Tongue (tissue), 2 donors: ENCODE results near the gene STRIT1. TPM values are rescaled to one million over a fixed set of nuclear protein-coding genes. Genes with fewer than 3 reads are reported as not detected.
A peak's percentile ranks its signal among the peaks of the same experiment; 100 is the strongest.
"Not testable (repeated sequence)": the region's sequence is repeated elsewhere in the genome, so short reads cannot be mapped to it uniquely, and the experiment has no call there.

Experiments
- DNase-seq: peaks from one replicate; pipeline ENCODE4 v3.0.0-alpha.2; 2015
- total RNA-seq: library from RNA; depleted of rRNA; stranded (reverse); fragments of >200 nt; gene quantifications from one replicate; pipeline ENCODE4 v1.2.3, GENCODE V29; 2014

The STRIT1 gene
- total RNA-seq, 1 donor from 2014 or later: 3.9 TPM

DNA sequence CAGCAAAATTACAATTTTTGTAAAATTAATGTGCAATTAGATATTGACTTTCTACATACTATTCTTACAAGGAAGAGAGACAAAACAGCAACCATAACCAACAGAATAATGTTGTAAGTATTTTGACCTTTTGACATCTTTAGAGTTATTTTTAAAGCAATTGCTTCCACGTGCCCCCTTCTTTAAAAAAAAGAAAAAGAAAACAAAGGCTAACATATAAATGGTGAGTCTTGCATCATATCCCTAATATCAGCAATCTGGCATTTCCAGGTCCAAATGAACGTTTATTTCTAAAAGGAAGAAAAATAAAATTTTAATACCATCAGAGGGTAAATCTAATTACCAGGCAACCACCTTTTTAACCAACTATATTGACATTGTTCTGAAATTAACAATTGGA lies 19.3 kb upstream of the STRIT1 start:
- DNase-seq: no peak

DNA sequence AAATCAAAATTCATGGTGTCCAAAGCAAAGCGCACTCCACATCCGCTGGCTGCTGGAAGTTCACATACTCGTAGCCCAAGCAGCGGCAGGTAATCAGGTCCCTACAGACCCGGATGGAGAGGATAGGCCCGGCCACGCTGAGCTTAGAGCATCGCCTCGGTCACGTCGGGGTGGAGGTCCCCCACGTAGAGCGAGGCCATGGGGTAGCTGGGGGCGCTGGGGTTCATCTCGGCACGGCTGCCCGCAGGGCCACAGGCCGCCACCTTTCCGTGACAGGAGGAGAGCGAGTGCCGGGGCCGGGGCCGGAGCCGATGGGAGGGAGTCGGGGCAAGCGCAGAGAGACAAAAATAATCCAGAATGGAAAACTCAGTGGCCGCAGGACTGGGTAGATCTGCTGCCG lies 16.1 kb upstream of the STRIT1 start:
- no peak for DNase-seq

DNA sequence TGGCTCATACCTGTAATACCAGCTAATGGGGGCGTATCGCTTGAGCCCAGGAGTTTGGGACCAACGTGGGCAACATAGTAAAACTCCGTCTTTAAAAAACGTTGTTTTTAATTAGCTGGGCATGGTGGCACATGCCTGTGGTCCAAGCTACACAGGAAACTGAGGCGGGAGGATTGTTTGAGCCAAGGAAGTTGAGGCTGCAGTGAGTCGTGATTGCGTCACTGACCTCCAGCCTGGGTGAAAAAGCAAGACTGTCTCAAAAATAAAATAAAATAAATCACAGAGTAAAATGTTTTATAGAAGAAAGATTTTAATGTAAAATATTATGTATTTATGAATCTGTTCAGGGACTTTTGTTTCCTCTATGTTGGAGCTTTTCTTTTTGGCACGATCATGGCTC lies 15.3 kb upstream of the STRIT1 start:
- no peak for DNase-seq

DNA sequence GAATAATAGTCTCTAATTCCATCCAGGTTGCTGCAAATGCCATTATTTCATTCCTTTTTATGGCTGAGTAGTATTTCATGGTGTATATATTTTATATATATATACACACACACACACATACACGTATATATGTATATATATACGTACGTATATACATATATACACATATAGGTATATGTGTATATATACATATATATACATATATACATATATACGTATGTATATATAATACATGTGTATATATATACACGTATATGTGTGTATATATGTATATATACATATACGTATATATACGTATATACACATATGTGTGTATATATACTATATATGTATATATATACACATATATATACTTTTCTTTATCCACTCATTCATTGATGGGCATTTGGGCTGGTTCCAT lies 13.7 kb upstream of the STRIT1 start:
- no peak for DNase-seq

DNA sequence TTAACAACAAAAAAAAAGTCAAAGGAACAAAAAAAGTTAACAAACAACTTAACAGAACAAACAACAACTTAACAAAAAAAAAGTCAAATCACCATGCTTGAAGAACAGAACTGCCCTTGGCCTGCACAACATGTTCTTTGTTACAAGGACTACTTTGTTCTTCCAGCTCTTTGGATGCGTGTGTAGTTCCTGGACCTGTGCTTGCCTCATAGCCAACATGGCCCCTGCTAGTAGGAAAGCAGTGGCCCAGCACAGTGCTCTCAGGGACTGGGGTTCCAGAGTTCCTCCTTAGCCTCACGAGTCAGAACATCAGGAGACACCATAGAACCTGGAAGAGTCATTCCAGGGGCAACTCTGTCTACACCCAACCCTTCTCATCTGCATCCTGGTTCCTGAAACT lies 10.9 kb upstream of the STRIT1 start:
- no peak for DNase-seq

DNA sequence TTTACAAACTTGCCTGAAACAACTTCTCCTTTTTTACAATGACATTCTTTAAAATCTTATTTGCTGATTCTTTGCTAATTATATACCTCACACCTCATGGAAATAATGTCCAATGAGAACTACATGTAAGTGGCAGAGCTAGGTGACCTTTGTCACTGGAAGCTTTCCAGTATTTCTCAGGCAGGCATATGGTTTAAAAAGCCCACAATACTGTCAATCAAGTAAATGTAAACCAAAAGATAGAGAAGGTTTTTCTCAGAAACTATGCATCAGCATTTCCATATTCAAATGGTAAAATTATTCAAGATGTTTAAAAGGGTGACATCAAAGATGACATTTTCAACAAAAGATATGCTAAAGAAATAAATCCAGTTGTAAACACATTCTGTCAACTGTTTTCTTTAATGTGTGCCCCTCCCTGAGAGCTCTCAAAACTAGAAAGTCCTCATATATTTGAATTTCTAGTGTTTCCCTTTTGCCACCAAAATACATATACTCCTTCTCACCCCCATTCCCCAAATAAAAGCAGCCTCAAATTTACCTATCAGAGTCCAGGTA lies 10.1 kb upstream of the STRIT1 start:
- DNase-seq: no peak

DNA sequence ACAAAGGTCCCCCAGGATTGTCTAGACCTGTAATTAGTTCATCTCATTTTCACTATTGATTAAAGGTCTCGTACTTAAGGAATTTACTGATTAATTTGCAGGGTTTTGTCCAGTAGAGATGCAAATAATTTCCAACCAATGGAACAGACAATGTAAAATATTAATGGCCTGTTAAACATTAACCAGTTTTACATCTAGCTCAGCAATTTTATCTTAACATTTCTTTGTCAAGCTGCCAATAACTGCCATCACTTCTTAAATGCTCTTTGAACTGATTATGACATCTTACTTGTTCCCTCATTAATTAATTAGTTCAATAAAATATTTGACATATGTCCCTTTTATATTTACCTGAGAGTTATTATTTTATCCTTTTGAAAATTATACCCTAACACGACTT lies 9.4 kb upstream of the STRIT1 start:
- no peak for DNase-seq

DNA sequence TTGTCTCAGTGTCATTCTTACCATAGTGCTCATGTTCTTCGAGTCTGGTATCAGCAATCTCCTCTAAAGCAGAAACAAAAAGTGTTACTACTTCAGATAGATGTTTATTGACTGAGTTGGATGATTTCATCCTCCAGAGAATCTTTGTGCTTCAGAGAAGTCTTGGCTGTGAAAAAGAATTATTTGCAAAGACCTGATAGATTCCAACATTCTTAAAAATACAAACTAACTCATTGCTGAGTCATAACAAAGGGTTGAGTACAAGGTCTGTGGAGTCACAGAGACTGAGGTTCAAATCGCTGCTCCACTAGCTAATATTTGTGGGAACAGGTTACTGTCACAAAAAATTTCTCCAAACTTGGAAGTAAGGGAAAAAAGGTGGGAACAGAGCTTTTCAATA lies 9.0 kb upstream of the STRIT1 start:
- no peak for DNase-seq

DNA sequence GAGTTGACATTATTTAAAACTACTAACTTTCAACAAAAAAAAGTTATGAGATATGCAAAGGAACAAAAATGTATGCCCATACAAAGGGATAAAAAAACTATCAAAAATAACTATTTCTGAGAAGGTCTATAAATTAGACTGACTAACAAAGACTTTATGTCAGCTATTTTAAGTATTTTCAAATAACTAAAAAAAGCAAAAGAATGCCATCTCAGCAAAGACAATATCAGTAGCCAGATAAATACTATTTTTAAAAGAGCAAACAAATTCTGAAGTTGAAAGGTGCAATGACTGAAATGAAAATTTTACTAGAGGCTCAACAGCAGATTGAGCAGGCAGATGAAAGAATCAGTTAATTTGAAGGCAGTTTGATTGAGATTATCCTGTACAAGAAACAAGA lies 3.6 kb upstream of the STRIT1 start:
- DNase-seq: no peak

DNA sequence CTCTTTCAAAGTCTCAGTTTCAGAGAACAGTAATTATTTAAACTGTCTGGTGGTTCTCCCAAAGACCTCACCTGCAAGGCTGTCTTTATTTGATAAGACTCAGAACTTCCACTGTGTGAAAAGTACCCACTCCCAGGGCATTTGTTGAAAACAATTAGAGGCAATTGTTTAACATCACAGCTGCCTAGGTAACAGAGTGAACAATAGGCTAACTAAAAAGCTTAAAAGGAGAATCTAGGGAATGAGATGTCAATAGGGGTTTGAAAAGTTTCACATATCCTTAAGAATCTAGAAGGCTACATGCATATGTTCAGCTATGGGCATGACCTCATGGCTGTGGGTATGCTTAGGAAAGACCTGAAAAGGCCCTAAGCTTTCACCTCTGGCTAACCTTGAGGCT lies 2.9 kb upstream of the STRIT1 start:
- DNase-seq: no peak

DNA sequence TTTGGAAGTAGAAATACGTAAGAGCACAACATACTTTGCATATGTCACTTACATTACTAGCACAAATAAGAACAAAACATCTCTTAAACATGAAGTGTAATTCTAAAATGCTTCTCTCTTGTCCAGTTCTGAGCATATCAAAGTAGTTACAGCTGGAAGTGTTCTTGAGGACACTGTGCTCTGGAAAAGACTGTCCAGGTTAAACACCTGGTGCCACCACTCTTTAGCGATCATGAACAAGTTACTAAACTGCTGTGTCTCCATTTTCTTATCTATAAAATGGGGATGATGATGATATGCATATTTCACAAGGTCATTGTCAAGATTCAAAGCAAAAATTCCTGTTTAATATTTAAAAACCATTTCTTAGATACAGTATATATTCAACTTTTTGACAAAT lies 790 bp downstream of the STRIT1 start:
- DNase-seq: no peak

DNA sequence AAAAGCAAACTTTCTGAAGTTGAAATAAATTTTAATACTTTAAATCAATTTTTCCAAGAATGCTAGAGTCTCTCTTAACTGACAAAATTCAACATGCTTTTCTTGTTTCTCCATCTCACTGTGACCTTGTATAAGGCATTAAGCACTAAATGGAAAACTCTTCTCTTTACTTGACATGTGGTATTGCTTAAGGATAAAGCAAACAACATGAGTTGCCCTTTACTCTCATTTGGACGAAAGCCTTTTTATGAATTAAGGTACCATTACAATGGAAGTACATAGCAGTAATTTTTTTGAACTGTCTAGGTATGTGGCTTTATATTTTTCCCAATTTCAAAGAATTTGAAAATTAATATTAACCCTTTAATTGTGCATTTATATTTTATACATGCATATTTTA lies 1.4 kb downstream of the STRIT1 start:
- DNase-seq: peak; percentile 12

DNA sequence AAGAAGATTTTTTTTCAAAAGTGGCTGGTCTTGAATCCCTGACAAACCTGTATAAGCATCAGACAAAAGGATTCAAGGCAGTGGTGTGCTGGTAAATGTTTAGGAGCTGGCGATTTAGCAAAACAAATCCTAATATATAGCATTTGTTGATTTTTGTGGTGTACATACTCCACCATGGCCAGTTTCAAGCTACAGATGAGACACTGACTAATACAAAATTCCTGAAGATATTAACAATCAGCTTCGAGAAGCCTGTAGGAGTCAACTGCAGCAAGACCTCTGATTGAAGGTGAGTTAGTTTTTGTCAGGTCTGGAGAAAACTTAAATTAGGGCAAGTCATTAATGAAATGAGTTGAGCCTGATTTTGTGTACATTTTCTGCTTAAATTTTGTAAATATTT lies 6.7 kb downstream of the STRIT1 start:
- DNase-seq: no peak

DNA sequence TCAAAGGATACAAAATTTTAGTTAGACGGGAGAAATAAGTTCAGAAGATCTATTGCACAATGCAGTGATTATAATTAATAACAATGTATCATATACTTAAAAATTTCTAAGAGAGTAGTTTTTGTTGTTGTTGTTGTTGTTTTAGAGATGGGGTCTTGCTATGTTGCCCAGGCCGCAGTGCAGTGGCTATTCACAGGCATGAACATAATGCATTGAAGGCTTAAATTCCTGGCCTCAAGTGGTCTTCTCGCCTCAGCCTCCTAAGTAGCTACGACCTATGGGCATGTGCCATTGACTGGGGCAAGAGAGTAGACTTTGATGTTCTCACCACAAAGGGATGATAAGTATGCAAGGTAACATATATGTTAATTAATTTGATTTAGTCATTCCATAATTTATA lies 7.5 kb downstream of the STRIT1 start:
- DNase-seq: no peak

DNA sequence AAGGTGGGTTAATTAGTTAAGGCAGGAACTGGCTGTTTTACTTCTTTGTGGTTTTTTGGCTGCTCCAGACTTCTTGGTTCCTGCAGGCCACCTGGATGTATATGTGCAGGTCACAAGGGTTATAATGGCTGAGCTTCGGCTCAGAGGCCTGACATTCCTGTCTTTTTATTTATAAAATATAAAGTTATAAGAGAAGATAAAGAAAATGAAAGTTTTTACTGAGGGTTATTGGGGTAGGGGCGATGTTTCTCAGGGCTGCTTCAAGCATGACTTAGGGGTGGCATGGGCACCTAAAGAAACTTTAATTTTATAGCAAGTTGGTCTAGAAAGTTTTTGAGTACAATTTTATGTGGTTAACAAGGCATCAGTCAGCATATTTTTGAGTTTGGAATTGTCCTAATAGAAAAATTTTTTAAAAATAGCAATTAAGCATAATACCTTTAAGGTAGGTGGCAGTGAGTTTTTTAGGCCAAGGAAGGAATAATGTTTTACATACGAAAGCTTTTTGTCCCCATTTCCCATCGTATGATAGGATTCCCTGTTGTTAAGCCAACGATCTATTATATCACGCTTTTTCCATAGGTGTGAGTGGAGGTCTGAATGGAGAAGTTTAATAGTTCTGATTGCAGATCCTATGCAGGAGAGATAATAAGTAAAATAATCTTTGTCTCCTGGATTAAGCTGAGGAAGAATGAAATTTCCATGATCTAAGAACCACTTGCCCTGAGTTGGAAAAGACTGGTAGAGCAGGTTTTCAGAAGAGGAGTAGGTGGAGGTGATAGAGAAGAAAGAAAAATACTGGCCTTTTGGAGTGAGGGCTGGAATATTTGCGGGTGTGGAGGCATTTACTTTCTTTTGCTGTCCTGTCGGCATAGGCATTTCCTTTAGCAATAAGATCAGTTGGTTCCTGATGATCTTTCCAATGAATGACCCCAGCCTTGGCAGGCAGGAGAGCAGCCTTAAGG lies 10.1 kb downstream of the STRIT1 start:
- DNase-seq: no peak

DNA sequence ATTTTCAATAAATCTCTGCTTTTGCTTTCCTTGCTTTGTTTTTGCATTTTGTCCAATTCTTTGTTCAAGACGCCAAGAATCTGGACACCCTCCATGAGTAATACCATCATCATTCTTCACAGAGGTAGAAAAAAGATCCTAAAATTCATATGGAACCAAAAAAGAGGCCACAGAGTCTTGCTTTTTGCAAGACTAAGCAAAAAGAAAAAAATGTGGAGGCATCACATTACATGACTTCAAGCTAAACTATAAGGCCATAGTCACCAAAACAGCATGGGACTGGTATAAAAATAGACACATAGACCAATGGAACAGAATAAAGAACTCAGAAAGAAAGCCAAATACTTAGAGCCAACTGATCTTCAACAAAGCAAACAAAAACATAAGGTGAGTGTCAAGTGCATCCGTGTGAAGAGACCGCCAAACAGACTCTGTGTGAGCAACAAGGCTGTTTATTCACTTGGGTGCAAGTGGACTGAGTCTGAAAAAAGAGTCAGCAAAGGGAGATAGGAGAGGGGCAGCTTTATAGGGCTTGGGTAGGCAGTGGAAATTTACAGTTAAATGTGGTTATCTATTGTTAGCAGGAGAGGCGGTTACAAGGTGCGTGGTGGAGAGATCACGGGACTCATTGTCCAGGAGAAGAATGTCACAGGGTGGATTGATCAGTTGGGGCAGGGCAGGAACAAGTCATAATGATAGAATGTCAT lies 10.9 kb downstream of the STRIT1 start:
- DNase-seq: no peak

DNA sequence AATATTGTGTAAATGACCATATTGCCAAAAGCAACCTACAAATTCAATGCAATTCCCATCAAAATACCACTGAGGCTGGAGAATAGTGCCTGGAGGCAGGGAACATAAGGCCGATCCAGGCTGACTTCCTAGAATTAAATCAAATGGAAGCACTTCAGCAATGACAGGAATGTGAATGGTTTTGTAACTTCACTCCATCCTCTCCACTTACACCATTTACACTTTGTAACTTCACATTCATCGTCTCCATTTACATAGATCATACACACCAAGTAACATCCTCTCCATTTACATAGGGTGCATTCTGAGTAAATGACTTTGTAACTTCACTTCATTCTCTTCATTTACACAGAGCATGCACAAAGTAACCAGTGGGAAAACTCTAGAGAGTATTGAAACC lies 11.6 kb downstream of the STRIT1 start:
- no peak for DNase-seq

DNA sequence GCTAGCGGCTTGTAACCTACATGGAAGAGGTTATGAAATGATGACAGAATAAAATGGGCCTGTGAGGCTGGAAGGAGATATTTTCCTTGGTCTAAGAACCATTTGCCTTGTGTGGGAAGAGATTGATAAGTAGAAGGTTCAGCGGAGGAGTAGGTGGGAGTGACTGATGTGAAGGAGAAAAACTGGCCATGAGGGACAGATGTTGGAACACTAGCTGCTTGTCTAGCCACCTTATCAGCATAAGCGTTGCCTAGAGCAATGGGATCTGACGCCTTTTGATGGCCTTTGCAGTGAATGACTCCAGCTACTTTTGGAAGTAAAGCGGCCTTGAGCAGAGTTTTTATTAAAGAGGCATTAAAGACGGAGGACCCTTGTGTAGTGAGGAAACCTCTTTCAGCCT lies 17.4 kb downstream of the STRIT1 start:
- DNase-seq: not testable (repeated sequence)

DNA sequence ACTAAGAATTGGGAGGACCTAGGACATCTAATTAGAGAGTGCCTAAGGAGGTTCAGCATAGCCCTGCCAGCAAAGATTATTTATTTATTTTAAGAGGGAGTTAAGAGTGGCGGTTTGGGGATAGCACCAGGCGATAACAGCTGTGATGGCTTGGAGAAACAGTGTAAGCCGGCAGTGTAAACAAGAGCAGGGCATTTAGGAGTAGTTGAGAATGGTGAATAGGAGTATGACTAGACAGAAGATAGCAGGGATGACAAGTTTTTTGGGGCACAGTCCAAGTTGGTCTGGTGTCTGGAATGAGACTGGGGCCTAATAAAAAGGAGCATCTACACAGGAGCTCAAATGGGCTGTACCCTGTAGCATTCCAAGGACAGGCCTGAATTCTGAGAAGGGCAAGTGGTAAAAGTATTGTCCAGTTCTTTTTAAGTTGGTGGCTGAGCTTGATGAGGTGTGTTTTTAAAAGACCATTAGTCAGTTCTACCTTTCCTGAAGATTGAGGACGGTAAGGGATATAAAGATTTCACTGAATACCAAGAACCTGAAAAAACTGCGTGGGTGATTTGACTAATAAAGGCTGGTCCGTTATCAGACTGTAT lies 18.2 kb downstream of the STRIT1 start:
- DNase-seq: not testable (repeated sequence)

DNA sequence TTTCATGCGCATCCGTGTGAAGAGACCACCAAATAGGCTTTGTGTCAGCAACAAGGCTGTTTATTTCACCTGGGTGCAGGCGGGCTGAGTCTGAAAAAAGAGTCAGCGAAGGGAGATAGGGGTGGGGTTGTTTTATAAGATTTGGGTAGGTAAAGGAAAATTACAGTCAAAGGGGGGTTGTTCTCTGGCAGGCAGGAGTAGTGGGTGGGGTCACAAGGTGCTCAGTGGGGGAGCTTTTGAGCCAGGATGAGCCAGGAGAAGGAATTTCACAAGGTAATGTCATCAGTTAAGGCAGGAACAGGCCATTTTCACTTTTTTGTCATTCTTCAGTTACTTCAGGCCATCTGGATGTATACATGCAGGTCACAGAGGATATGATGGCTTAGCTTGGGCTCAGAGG lies 19.0 kb downstream of the STRIT1 start:
- not testable (repeated sequence) for DNase-seq

DNA sequence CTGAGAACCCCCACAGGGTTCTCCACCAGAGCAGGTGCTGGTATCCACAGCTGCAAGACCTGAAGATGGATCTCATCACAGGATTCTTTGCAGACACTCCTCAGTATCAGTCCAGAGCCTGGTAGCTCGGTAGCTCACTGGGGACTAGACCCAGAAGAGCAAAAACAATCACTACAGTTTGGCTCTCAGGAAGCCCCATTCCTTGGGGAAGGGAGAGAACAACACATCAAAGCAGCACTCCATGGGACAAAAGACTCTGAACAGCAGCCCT lies 22.2 kb downstream of the STRIT1 start:
- no peak for DNase-seq

DNA sequence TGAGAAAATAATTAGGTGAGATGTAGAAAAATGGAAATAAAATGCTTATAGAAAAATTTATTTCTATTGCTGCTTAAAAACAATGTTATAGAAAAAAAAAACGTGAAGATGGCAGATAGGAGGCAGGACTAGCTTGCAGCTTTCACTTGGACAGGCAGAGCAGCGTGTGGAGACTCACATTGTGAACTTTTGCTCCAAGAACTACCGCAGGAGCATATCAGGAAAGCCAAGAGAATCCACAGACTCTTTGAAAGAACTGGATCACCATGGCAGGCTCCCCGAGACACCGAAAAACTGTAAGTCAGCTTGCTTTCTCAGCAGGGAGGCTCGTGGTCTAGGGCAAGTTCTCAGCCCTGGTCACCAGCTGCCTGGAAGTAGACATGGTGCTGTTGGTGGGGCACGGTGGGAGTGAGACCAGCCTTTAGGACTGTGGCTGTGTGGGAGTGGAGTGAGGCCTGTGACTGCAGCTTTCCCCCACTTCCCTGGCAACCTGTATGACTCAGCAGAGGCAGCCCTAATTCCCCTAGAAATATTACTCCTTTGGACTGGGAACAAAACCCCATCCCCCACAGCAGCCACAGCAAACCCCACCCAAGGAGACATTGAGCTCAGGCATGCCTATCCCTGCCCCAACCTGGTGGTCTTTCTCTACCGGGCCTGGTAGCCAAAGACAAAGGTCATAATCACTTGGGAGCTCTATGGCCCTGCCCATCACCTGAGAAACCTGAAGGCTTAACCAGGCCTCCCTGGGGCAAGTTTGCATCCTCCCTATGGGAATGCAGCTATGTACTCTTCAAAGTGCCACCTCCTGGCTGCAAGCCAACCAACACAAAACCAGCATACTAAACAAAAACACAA lies 22.8 kb downstream of the STRIT1 start:
- DNase-seq: no peak
